Measurements from ENCODE around the gene TMC8.

Gene TMC8

GRCh38 chr17:78125138-78125913, 5.2 kb upstream of the TMC8 start:
- no peak for DNase-seq

GRCh38 chr17:78125976-78126894, 4.3 kb upstream of the TMC8 start:
- DNase-seq = no peak

- DNase-seq = no peak
Measured at GRCh38 chr17:78126895-78127238, 3.7 kb upstream of the TMC8 start.

GRCh38 chr17:78127239-78127887, 3.2 kb upstream of the TMC8 start:
- DNase-seq = peak; percentile 73 to 80

- DNase-seq = peak in 1 of 2 donors; percentile 7
Measured at GRCh38 chr17:78127888-78128550, 2.6 kb upstream of the TMC8 start.

GRCh38 chr17:78128551-78129350, 1.8 kb upstream of the TMC8 start, which contains the start of gene TMC6:
Gene TMC6, minus strand, starts transcription at chr17:78128755. Its CDS starts 1,923 bp downstream, at chr17:78126832.
- DNase-seq = peak in 1 of 2 donors; percentile 25

GRCh38 chr17:78129351-78130089, 1.1 kb upstream of the TMC8 start:
- DNase-seq = no peak

- DNase-seq = no peak
Measured at GRCh38 chr17:78130090-78130436, 508 bp upstream of the TMC8 start.

- DNase-seq = peak in 1 of 2 donors; percentile 23
Measured at GRCh38 chr17:78131172-78132083, 857 bp downstream of the TMC8 start.

GRCh38 chr17:78132084-78132676, 1.6 kb downstream of the TMC8 start:
- no peak for DNase-seq

GRCh38 chr17:78132767-78133178, 2.2 kb downstream of the TMC8 start:
- DNase-seq = no peak

- no peak for DNase-seq
Measured at GRCh38 chr17:78133179-78133951, 2.8 kb downstream of the TMC8 start.

- peak; percentile 21 to 47 for DNase-seq
Measured at GRCh38 chr17:78133971-78134898, 3.7 kb downstream of the TMC8 start.

- DNase-seq = no peak
Measured at GRCh38 chr17:78134899-78135385, 4.4 kb downstream of the TMC8 start.

GRCh38 chr17:78135858-78136500, 5.4 kb downstream of the TMC8 start:
- no peak for DNase-seq

GRCh38 chr17:78137392-78138203, 7.0 kb downstream of the TMC8 start:
- no peak for DNase-seq
